ENCODE measurements around the gene TLK1.

TLK1 gene

GRCh38 chr2:171142398-171142797 is 18.3 kb downstream of the TLK1 start:
- H3K23ac ChIP-seq (ENCODE audit: low read depth, low read length, poor library complexity): no peak overlapping the region

DNA sequence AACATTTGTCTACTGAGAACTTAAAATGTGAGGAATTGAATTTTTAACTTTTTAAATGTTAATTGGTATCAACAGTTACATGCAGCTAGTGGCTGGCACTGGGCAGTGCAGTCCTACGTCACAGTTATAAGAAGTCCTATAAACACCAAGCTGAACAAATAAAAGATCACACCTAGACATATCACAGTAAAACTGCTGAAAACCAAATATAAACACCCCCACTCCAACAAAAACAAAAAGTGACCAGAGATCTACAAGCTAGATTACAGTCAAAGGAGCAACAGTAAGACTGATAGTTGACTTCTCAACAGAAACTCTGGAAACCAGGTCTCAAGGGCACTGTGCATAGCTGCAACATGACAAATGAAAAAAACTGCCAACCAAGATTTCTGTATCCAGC is 19.4 kb downstream of the TLK1 start:
- Histone ChIP-seq H2BK5ac (ENCODE audit: low read length) (no peak overlapping the region), H3K23ac (ENCODE audit: low read depth, low read length, poor library complexity) (no peak overlapping the region), H3K36me3 (replicated peaks in 1 of 2; ENCODE audit: control insufficient read depth in 2 of 2, insufficient read depth in 2 of 2, low read length in 2 of 2) (peaks cover 1 to 8% of the 10 kb centered on the region in 2 donors), H3K9ac (ENCODE audit: low read depth, low read length, poor library complexity) (no peak overlapping the region), H3K27me3 (ENCODE audit: control insufficient read depth in 3 of 3, insufficient read depth in 3 of 3, low read depth in 1 of 3, low read length in 3 of 3) (no peaks in the 10 kb centered on the region), H2BK120ac (ENCODE audit: low read depth, low read length) (no peak overlapping the region), H3K4me2 (ENCODE audit: insufficient read depth, low read length, poor library complexity, severe bottlenecking) (no peak overlapping the region), H4K8ac (ENCODE audit: low read depth, low read length) (no peak overlapping the region), H2AK5ac (ENCODE audit: low read depth, low read length) (no peak overlapping the region), H2BK12ac (ENCODE audit: low read length) (no peak overlapping the region), H3K18ac (ENCODE audit: low read length) (no peak overlapping the region), H2AFZ (ENCODE audit: low read length) (no peak overlapping the region), H3K14ac (ENCODE audit: low read length) (no peak overlapping the region), H3K27ac (replicated peaks; ENCODE audit: low read length) (no peak overlapping the region), H4K91ac (ENCODE audit: low read depth, low read length, poor library complexity) (no peak overlapping the region), H2BK15ac (ENCODE audit: low read length) (no peak overlapping the region), H3K4me1 (ENCODE audit: control insufficient read depth in 2 of 2, insufficient read depth in 1 of 2, low read depth in 1 of 2, low read length in 2 of 2) (peaks cover 0 to 2% of the 10 kb centered on the region in 2 donors), H3K4me3 (ENCODE audit: low read length in 2 of 2) (no peak overlapping the region), H3K9me3 (replicated peaks in 1 of 2; ENCODE audit: control insufficient read depth in 2 of 2, insufficient read depth in 1 of 2, low read depth in 1 of 2, low read length in 2 of 2) (peaks cover 0 to 17% of the 10 kb centered on the region in 2 donors), H3K79me1 (ENCODE audit: low read depth, low read length) (peaks cover 5% of the 10 kb centered on the region), H3K4ac (ENCODE audit: low read length) (no peak overlapping the region)
- no peak for DNase-seq (ENCODE audit: low spot score)
- WGBS, 2 donors (ENCODE audit: extremely low coverage in 2 of 2, insufficient read length in 2 of 2, insufficient replicate concordance in 1 of 2): no CpG with 5 or more reads among the region's 1 CpG

More at GRCh38 chr2:171142398-171142797, 18.3 kb downstream of the TLK1 start:
- Histone ChIP-seq H3K36me3 (replicated peaks in 1 of 2; ENCODE audit: control insufficient read depth in 2 of 2, insufficient read depth in 2 of 2, low read length in 2 of 2) (peaks cover 1 to 8% of the 10 kb centered on the region in 2 donors), H3K27me3 (ENCODE audit: control insufficient read depth in 3 of 3, insufficient read depth in 3 of 3, low read depth in 1 of 3, low read length in 3 of 3) (no peaks in the 10 kb centered on the region), H3K18ac (ENCODE audit: low read length) (no peak overlapping the region), H3K9me3 (replicated peaks in 1 of 2; ENCODE audit: control insufficient read depth in 2 of 2, insufficient read depth in 1 of 2, low read depth in 1 of 2, low read length in 2 of 2) (peaks cover 0 to 17% of the 10 kb centered on the region in 2 donors), H3K4me2 (ENCODE audit: insufficient read depth, low read length, poor library complexity, severe bottlenecking) (no peak overlapping the region), H2AFZ (ENCODE audit: low read length) (no peak overlapping the region), H2BK12ac (ENCODE audit: low read length) (no peak overlapping the region), H2BK15ac (ENCODE audit: low read length) (no peak overlapping the region), H3K4me1 (ENCODE audit: control insufficient read depth in 2 of 2, insufficient read depth in 1 of 2, low read depth in 1 of 2, low read length in 2 of 2) (peaks cover 0 to 2% of the 10 kb centered on the region in 2 donors), H3K79me1 (ENCODE audit: low read depth, low read length) (peaks cover 4% of the 10 kb centered on the region), H2BK120ac (ENCODE audit: low read depth, low read length) (no peak overlapping the region), H2AK5ac (ENCODE audit: low read depth, low read length) (no peak overlapping the region), H3K4me3 (ENCODE audit: low read length in 2 of 2) (no peak overlapping the region), H4K91ac (ENCODE audit: low read depth, low read length, poor library complexity) (no peak overlapping the region), H2BK5ac (ENCODE audit: low read length) (no peak overlapping the region), H3K4ac (ENCODE audit: low read length) (no peak overlapping the region), H3K9ac (ENCODE audit: low read depth, low read length, poor library complexity) (no peak overlapping the region), H4K8ac (ENCODE audit: low read depth, low read length) (no peak overlapping the region), H3K27ac (replicated peaks; ENCODE audit: low read length) (no peak overlapping the region), H3K14ac (ENCODE audit: low read length) (no peak overlapping the region)
- no peak for DNase-seq (ENCODE audit: low spot score)
- no CpG with 5 or more reads among the region's 3 CpGs for WGBS, 2 donors (ENCODE audit: extremely low coverage in 2 of 2, insufficient read length in 2 of 2, insufficient replicate concordance in 1 of 2)

GRCh38 chr2:171139860-171140259 is 20.8 kb downstream of the TLK1 start:
- no peak overlapping the region for H3K14ac ChIP-seq (ENCODE audit: low read length)
- no peak overlapping the region for H2BK15ac ChIP-seq (ENCODE audit: low read length)
- no peak overlapping the region for H3K4me2 ChIP-seq (ENCODE audit: insufficient read depth, low read length, poor library complexity, severe bottlenecking)
- H3K4me1 ChIP-seq (ENCODE audit: control insufficient read depth in 2 of 2, insufficient read depth in 1 of 2, low read depth in 1 of 2, low read length in 2 of 2): peaks cover 0 to 2% of the 10 kb centered on the region in 2 donors
- H2BK5ac ChIP-seq (ENCODE audit: low read length): no peak overlapping the region
- no peak overlapping the region for H3K9ac ChIP-seq (ENCODE audit: low read depth, low read length, poor library complexity)
- peaks cover 4% of the 10 kb centered on the region for H3K79me1 ChIP-seq (ENCODE audit: low read depth, low read length)
- H2AFZ ChIP-seq (ENCODE audit: low read length): no peak overlapping the region
- H4K91ac ChIP-seq (ENCODE audit: low read depth, low read length, poor library complexity): no peak overlapping the region
- peaks cover 0 to 2% of the 10 kb centered on the region in 2 donors for H3K36me3 ChIP-seq (replicated peaks in 1 of 2; ENCODE audit: control insufficient read depth in 2 of 2, insufficient read depth in 2 of 2, low read length in 2 of 2)
- DNase-seq (ENCODE audit: low spot score): no peak
- H3K18ac ChIP-seq (ENCODE audit: low read length): no peak overlapping the region
- H3K23ac ChIP-seq (ENCODE audit: low read depth, low read length, poor library complexity): no peak overlapping the region
- no peak overlapping the region for H2AK5ac ChIP-seq (ENCODE audit: low read depth, low read length)
- no peak overlapping the region for H2BK120ac ChIP-seq (ENCODE audit: low read depth, low read length)
- H3K9me3 ChIP-seq (replicated peaks in 1 of 2; ENCODE audit: control insufficient read depth in 2 of 2, insufficient read depth in 1 of 2, low read depth in 1 of 2, low read length in 2 of 2): peaks cover 0 to 15% of the 10 kb centered on the region in 2 donors
- no CpG with 5 or more reads among the region's 9 CpGs for WGBS, 2 donors (ENCODE audit: extremely low coverage in 2 of 2, insufficient read length in 2 of 2, insufficient replicate concordance in 1 of 2)
- no peak overlapping the region for H4K8ac ChIP-seq (ENCODE audit: low read depth, low read length)
- no peak overlapping the region for H3K4me3 ChIP-seq (ENCODE audit: low read length in 2 of 2)
- no peak overlapping the region for H3K27ac ChIP-seq (replicated peaks; ENCODE audit: low read length)
- H2BK12ac ChIP-seq (ENCODE audit: low read length): no peak overlapping the region
- H3K4ac ChIP-seq (ENCODE audit: low read length): no peak overlapping the region
- no peaks in the 10 kb centered on the region for H3K27me3 ChIP-seq (ENCODE audit: control insufficient read depth in 3 of 3, insufficient read depth in 3 of 3, low read depth in 1 of 3, low read length in 3 of 3)

- Histone ChIP-seq H2AFZ (ENCODE audit: low read length) (no peak overlapping the region), H3K9ac (ENCODE audit: low read depth, low read length, poor library complexity) (no peak overlapping the region), H3K27ac (replicated peaks; ENCODE audit: low read length) (no peak overlapping the region), H2BK5ac (ENCODE audit: low read length) (no peak overlapping the region), H3K27me3 (ENCODE audit: control insufficient read depth in 3 of 3, insufficient read depth in 3 of 3, low read depth in 1 of 3, low read length in 3 of 3) (no peaks in the 10 kb centered on the region), H3K36me3 (replicated peaks in 1 of 2; ENCODE audit: control insufficient read depth in 2 of 2, insufficient read depth in 2 of 2, low read length in 2 of 2) (peaks cover 0 to 2% of the 10 kb centered on the region in 2 donors), H4K91ac (ENCODE audit: low read depth, low read length, poor library complexity) (no peak overlapping the region), H4K8ac (ENCODE audit: low read depth, low read length) (no peak overlapping the region), H3K23ac (ENCODE audit: low read depth, low read length, poor library complexity) (no peak overlapping the region), H3K4ac (ENCODE audit: low read length) (no peak overlapping the region), H2AK5ac (ENCODE audit: low read depth, low read length) (no peak overlapping the region), H2BK120ac (ENCODE audit: low read depth, low read length) (no peak overlapping the region), H2BK15ac (ENCODE audit: low read length) (no peak overlapping the region), H2BK12ac (ENCODE audit: low read length) (no peak overlapping the region), H3K18ac (ENCODE audit: low read length) (no peak overlapping the region), H3K4me2 (ENCODE audit: insufficient read depth, low read length, poor library complexity, severe bottlenecking) (no peak overlapping the region), H3K79me1 (ENCODE audit: low read depth, low read length) (peaks cover 4% of the 10 kb centered on the region), H3K4me1 (ENCODE audit: control insufficient read depth in 2 of 2, insufficient read depth in 1 of 2, low read depth in 1 of 2, low read length in 2 of 2) (peaks cover 0 to 2% of the 10 kb centered on the region in 2 donors), H3K4me3 (ENCODE audit: low read length in 2 of 2) (no peak overlapping the region), H3K14ac (ENCODE audit: low read length) (no peak overlapping the region), H3K9me3 (replicated peaks in 1 of 2; ENCODE audit: control insufficient read depth in 2 of 2, insufficient read depth in 1 of 2, low read depth in 1 of 2, low read length in 2 of 2) (peaks cover 0 to 4% of the 10 kb centered on the region in 2 donors)
- no CpG with 5 or more reads among the region's 4 CpGs for WGBS, 2 donors (ENCODE audit: extremely low coverage in 2 of 2, insufficient read length in 2 of 2, insufficient replicate concordance in 1 of 2)
- no peak for DNase-seq (ENCODE audit: low spot score)
These were observed 24.7 kb downstream of the TLK1 start for GRCh38 chr2:171136024-171136423.

All from neuronal stem cell (in vitro differentiated cells).